GM18870 (cell line): ENCODE data around the gene KDM1B.

ENCODE experiments used
- ATAC-seq: cut with Tn5 transposase; IDR thresholded peaks from one replicate; pipeline ENCODE4 v1.9.1; 2021; ENCODE audit warnings: moderate library complexity; ENCODE audit not compliant: unreplicated experiment

The KDM1B gene

GRCh38 chr6:18260448-18261106, 105.4 kb downstream of the KDM1B start:
- ATAC-seq, result peak; percentile 50

GRCh38 chr6:18261877-18262276, 106.7 kb downstream of the KDM1B start:
- ATAC-seq, result no peak

GRCh38 chr6:18262702-18263417, 107.6 kb downstream of the KDM1B start:
- peak; percentile 74 for ATAC-seq

GRCh38 chr6:18263418-18264218, 108.4 kb downstream of the KDM1B start:
- no peak for ATAC-seq

GRCh38 chr6:18264219-18264922, 109.1 kb downstream of the KDM1B start, which contains the start of gene DEK:
Gene DEK (minus strand): TSS chr6:18264530. CDS start chr6:18263987, 543 bp downstream.
- peak; percentile 21 for ATAC-seq

GRCh38 chr6:18264923-18265377, 109.7 kb downstream of the KDM1B start:
- ATAC-seq, result no peak

GRCh38 chr6:18265787-18266522, 110.7 kb downstream of the KDM1B start:
- ATAC-seq, result no peak

GRCh38 chr6:18266523-18266912, 111.3 kb downstream of the KDM1B start:
- no peak for ATAC-seq

GRCh38 chr6:18268066-18268465, 112.8 kb downstream of the KDM1B start:
- ATAC-seq, result no peak

- no peak for ATAC-seq
Observed at GRCh38 chr6:18269253-18269652, 114.0 kb downstream of the KDM1B start.

GRCh38 chr6:18269717-18270116, 114.5 kb downstream of the KDM1B start:
- ATAC-seq, result no peak

- ATAC-seq, result no peak
Observed at GRCh38 chr6:18270216-18270615, 115.0 kb downstream of the KDM1B start.
